NCI-H82 (cell line): Measurements from ENCODE around the gene TMEM225B.
"Not testable (repeated sequence)": the region's sequence is repeated elsewhere in the genome, so short reads cannot be mapped to it uniquely, and the experiment has no call there.

Experiments
- DNase-seq: peaks from one replicate; lab custom pipeline; 2025; lab: John Stamatoyannopoulos, UW

The TMEM225B gene

GRCh38 chr7:99579281-99579955 lies 18.6 kb upstream of the TMEM225B start:
- DNase-seq, result no peak

GRCh38 chr7:99579956-99580777 lies 17.9 kb upstream of the TMEM225B start:
- DNase-seq, result peak; percentile 76

GRCh38 chr7:99580778-99581332 lies 17.2 kb upstream of the TMEM225B start:
- DNase-seq, result not testable (repeated sequence)

- DNase-seq, result no peak
Observed at GRCh38 chr7:99588868-99589267, 9.2 kb upstream of the TMEM225B start.

- no peak for DNase-seq
Observed at GRCh38 chr7:99594948-99595745, 2.9 kb upstream of the TMEM225B start.

GRCh38 chr7:99596408-99596955 lies 1.6 kb upstream of the TMEM225B start:
- no peak for DNase-seq

- no peak for DNase-seq
Observed at GRCh38 chr7:99599836-99600235, 1.8 kb downstream of the TMEM225B start.

- no peak for DNase-seq
Observed at GRCh38 chr7:99601656-99602310, 3.7 kb downstream of the TMEM225B start.

- no peak for DNase-seq
Observed at GRCh38 chr7:99605527-99605926, 7.5 kb downstream of the TMEM225B start.

- no peak for DNase-seq
Observed at GRCh38 chr7:99606531-99606930, 8.5 kb downstream of the TMEM225B start.

- DNase-seq, result no peak
Observed at GRCh38 chr7:99607548-99607947, 9.5 kb downstream of the TMEM225B start.

- DNase-seq, result no peak
Observed at GRCh38 chr7:99614495-99614894, 16.4 kb downstream of the TMEM225B start.

GRCh38 chr7:99615989-99616358 lies 17.9 kb downstream of the TMEM225B start:
- no peak for DNase-seq

- DNase-seq, result peak; percentile 97
Observed at GRCh38 chr7:99616359-99617191, 18.5 kb downstream of the TMEM225B start, which contains the start of gene ZSCAN25. ZSCAN25 (plus strand) TSS chr7:99616946; CDS start chr7:99619607, 2,661 bp downstream.

- no peak for DNase-seq
Observed at GRCh38 chr7:99617192-99617781, 19.2 kb downstream of the TMEM225B start.

- no peak for DNase-seq
Observed at GRCh38 chr7:99618726-99619125, 20.7 kb downstream of the TMEM225B start.

- DNase-seq, result no peak
Observed at GRCh38 chr7:99619571-99620130, 21.6 kb downstream of the TMEM225B start.

GRCh38 chr7:99621271-99621670 lies 23.2 kb downstream of the TMEM225B start:
- DNase-seq, result no peak

GRCh38 chr7:99622596-99622995 lies 24.5 kb downstream of the TMEM225B start:
- no peak for DNase-seq
